HG03558 (cell line): ENCODE results near the gene QTRT2.

Experiments used
- ATAC-seq: cut with Tn5 transposase; IDR thresholded peaks from one replicate; pipeline ENCODE4 v1.9.1; 2021; ENCODE audit warnings: moderate number of reproducible peaks; ENCODE audit not compliant: unreplicated experiment; ENCODE audit errors: extremely low read depth

QTRT2 gene

DNA sequence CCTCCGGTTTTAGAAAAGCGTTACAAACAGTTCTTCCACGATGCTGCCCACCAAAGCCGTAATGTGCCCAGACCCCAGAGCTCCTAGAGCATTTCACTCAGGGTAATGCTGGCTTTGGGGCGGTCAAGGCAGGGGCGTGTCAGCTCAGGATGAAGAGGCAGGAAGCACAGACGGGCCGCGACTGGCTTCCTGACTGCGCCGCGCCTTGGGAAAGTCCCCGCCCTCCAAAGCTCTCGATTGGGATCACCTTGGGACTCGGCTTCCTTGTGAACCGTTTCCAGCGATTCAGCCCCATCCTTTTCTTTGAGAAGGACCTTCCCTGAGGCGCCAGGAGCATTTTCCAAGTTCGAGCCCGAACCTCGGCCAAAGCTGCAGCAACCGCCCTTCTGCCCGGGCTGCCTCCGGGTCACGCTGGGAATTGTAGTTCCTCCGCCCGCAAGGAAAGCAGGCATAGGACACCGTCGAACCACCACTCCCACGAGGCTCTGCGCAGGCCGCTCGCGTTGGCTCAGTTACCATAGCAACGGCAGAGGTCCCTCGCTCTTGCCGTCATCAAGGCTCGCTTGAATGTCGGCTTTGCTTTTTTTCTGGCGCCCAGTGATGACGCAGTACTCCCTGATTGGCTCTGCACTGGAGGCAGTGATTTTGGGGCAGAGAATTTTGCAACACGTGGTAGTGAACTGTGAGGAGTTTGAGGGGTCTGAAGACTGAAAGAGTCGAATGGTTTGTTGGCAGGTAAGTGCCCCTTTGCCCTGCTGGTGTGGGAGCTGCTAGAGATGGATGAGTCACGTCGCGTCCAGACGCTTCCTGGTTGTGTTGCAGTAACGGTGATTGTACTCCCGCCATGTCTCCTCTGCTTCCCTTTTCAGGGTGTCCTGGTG lies at the start of gene QTRT2, which contains the start of gene CCDC191:
Gene QTRT2, plus strand, starts transcription at position 608 of the 881 bp plus-strand sequence. CDS start 8,521 bp downstream, outside the sequence.
Gene CCDC191, minus strand, starts transcription at position 397 of the 881 bp plus-strand sequence. Its CDS starts 60 bp downstream, at position 337.
- peak; percentile 93 for ATAC-seq

- no peak for ATAC-seq
These were observed 45.3 kb upstream of the QTRT2 start for GRCh38 chr3:114011059-114011797.

DNA sequence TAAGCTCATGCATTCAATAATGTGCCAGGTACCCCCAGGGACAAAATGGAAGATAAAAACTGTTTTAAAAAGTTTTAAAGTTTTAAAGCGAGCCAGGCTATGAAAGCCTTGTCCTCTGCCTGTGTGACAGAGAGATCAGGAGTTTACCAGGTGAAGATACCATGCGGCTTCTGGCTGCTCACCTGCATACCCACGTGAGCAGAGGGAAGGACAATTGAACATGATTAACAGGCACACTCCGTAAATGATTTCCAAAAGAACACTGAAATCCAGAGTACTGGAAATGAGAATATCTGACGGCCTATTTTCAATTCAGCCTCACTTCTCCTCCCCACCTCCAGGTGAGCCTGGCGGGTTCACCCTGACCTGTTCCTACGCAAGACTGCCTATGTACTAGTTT lies 42.3 kb upstream of the QTRT2 start:
- ATAC-seq, result no peak

GRCh38 chr3:114019486-114019885 lies 37.1 kb upstream of the QTRT2 start:
- no peak for ATAC-seq

GRCh38 chr3:114020907-114021306 lies 35.6 kb upstream of the QTRT2 start:
- ATAC-seq, result no peak

GRCh38 chr3:114022145-114022802 lies 34.3 kb upstream of the QTRT2 start:
- ATAC-seq, result no peak

DNA sequence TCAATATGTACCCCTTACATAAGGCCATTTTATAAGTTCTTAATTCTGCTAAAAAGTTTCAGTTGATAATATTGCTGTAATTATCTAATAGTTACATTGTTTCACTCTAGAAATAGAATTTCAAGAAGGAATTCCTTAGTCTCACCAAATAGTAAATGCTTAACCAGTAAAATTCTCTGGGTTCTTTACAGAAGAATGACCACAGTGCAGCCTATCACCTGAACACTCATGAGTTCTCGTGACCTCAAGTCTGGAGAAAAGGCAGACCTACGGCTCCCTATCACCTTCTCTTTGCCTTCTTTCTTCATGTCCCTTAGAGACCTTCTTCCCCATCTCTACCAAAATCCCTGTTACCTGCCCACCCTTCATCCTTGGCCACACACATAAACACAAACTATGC lies 31.1 kb upstream of the QTRT2 start:
- ATAC-seq, result no peak

GRCh38 chr3:114026331-114026730 lies 30.2 kb upstream of the QTRT2 start:
- ATAC-seq, result no peak

- ATAC-seq, result no peak
These were observed 22.8 kb upstream of the QTRT2 start for GRCh38 chr3:114033721-114034120.

- no peak for ATAC-seq
These were observed 22.3 kb upstream of the QTRT2 start for GRCh38 chr3:114034211-114034610.

- no peak for ATAC-seq
These were observed 21.6 kb upstream of the QTRT2 start for GRCh38 chr3:114034787-114035545.

DNA sequence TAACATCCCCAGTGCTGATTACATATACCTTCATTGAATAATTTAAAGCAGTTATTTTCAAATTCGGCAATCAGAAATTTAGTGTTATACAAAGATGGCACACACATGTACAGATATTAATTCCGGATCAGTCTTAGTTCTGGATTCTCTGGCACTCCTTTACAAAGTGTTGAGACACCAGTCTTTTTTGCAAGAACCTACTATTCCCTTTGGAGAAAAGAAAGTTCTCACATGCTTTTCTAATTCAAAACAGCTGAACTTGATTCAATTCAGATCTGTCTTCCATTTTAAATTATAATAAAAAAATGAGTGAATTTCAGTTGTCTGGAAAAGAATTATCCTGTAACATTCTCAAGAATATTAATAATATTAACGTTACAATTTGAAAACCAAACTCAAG lies 20.6 kb upstream of the QTRT2 start:
- ATAC-seq, result no peak

- ATAC-seq, result no peak
These were observed 13.3 kb upstream of the QTRT2 start for GRCh38 chr3:114043205-114043604.

DNA sequence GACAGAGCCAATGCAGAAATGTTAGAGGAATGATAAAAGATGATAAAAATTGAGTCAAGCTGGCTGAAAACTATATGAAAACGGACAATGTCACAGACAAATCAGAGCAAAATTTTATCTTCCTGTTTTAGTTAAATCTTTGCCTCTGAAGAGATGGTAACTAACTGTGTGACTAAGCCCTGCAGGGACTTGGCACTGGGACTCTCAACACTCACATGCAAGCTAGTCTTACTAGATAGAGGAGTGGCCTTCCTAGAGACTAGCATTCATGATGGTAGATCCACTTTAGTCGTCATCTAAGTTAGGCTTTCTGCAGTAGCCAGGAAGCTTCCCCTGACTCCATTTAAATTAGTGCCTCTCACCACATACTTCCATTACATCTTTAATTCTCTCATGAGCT lies 4.3 kb upstream of the QTRT2 start:
- ATAC-seq, result no peak

GRCh38 chr3:114057011-114057347 lies 442 bp downstream of the QTRT2 start:
- no peak for ATAC-seq

DNA sequence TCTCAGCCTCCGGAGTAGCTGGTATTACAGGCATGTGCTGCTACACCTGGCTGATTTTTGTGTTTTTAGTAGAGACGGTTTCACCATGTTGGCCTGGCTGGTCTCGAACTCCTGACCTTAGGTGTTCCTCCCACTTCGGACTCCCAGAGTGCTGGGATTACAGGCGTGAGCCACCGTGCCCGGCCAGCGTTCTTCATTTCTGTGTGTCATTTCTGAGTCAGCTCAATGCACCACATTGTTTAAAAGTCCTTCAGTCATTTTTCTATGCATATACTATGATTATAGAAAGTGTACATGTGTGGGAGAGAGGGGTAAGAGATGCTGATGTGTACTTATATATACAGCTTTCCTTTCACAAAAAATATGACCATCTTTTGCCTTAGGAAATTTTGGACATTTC lies 2.1 kb downstream of the QTRT2 start:
- no peak for ATAC-seq

DNA sequence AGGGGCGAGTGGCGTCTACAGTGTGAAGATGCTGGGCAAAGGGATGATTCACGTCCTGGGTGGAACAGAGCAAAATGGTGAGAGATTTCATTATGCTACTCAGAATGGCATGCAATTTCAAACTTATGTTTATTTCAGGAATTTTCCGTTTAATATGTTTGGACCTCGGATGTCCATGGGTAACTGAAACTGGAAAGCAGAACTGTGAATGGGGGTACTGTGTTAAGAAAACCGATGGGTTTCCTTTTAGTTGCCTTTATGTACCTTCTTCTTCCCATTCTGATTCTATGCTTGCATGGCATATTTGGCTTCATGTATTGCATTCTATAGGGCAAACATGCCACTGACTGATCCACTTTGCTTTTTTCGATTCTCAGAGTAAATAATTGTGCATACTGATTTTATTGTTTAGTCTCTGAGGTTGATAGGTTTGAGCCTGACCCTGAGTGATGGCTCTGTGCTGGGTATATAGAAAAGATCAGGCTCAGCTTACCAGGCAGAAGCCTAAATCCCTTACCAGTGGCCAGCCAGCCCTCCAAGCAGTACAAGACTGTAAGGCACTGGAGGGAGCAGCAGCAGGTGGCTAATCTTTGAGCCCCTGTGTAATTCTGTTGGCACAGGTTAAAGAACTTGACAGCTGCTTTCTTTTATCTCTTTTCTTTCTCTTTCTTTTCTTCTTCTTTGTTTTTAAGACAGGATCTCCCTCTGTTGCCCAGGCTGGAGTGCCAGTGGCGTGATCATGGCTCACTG lies 4.5 kb downstream of the QTRT2 start:
- ATAC-seq, result no peak

- no peak for ATAC-seq
These were observed 11.3 kb downstream of the QTRT2 start for GRCh38 chr3:114067804-114068203.

- ATAC-seq, result no peak
These were observed 11.8 kb downstream of the QTRT2 start for GRCh38 chr3:114068336-114068735.

DNA sequence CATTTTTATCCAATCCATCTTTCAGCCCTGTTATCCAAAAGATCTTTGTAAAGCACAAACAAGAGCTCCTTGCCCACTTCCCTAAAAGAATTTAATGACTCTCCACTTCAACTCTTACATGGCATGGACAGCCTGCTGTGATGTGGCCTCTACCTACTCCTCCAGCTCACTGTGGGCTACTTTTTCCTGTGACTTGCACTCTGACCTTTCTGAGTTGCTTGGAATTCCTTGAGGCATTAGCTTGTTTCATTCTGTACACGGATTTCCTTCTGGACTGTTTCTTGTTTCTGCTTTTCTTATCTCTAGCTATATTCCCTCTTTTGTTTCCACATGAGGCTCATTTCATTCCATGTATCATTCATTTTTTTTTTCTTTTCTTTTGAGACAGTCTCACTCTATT lies 15.2 kb downstream of the QTRT2 start:
- ATAC-seq, result no peak
